SK-N-SH treated with all-trans-retinoic acid at 6 μM for 48 hours (cell line): ENCODE data around the gene EFNA1.

Experiments
- PPARA ChIP-seq: fragments of 250-450 bp; sonication (Bioruptor Pico); IDR thresholded peaks from 2 replicates; pipeline ENCODE4 v1.5.0; 2020; ENCODE audit warnings: mild to moderate bottlenecking, borderline replicate concordance
- RARB ChIP-seq: fragments of 250-450 bp; sonication (Bioruptor Pico); IDR thresholded peaks from 2 replicates; pipeline ENCODE4 v1.8.0; 2021; ENCODE audit warnings: mild to moderate bottlenecking, moderate library complexity
- TCF4 ChIP-seq: fragments of 250-450 bp; sonication (Bioruptor Pico); IDR thresholded peaks from 2 replicates; pipeline ENCODE4 v1.8.0; 2021; ENCODE audit warnings: mild to moderate bottlenecking, moderate library complexity, borderline replicate concordance
- TF ChIP-seq, protein P1 (sequence below): fragments of 250-450 bp; sonication (Bioruptor Pico); IDR thresholded peaks from 2 replicates; pipeline ENCODE4 v1.8.0; 2021; ENCODE audit warnings: low read depth, mild to moderate bottlenecking, moderate library complexity, borderline replicate concordance
- TF ChIP-seq, protein P2 (sequence below): fragments of 250-450 bp; sonication (Bioruptor Pico); IDR thresholded peaks from 2 replicates; pipeline ENCODE4 v1.5.0; 2020; ENCODE audit warnings: mild to moderate bottlenecking, moderate library complexity

DNA sequence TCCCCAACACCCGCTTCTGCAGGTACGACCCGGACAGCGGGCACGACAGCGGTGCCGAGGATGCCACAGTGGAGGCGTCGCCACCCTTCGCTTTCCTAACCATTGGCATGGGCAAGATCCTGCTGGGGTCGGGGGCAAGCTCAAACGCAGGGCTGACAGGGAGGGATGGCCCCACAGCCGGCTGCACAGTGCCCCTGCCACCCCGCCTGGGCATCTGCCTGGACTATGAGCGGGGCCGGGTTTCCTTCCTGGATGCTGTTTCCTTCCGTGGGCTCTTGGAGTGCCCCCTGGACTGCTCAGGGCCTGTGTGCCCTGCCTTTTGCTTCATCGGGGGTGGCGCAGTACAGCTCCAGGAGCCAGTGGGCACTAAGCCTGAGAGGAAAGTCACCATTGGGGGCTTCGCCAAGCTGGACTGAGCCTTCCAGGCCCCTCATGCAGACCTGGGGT is 56.1 kb downstream of the EFNA1 start:
- TF ChIP-seq PPARA (CRISPR knock-in tag) (no peak), RARB (no peak), TCF4 (no peak)
- TF ChIP-seq, protein P1, sequence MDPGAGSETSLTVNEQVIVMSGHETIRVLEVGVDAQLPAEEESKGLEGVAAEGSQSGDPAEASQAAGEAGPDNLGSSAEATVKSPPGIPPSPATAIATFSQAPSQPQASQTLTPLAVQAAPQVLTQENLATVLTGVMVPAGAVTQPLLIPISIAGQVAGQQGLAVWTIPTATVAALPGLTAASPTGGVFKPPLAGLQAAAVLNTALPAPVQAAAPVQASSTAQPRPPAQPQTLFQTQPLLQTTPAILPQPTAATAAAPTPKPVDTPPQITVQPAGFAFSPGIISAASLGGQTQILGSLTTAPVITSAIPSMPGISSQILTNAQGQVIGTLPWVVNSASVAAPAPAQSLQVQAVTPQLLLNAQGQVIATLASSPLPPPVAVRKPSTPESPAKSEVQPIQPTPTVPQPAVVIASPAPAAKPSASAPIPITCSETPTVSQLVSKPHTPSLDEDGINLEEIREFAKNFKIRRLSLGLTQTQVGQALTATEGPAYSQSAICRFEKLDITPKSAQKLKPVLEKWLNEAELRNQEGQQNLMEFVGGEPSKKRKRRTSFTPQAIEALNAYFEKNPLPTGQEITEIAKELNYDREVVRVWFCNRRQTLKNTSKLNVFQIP (CRISPR knock-in tag): no peak
- TF ChIP-seq, protein P2, sequence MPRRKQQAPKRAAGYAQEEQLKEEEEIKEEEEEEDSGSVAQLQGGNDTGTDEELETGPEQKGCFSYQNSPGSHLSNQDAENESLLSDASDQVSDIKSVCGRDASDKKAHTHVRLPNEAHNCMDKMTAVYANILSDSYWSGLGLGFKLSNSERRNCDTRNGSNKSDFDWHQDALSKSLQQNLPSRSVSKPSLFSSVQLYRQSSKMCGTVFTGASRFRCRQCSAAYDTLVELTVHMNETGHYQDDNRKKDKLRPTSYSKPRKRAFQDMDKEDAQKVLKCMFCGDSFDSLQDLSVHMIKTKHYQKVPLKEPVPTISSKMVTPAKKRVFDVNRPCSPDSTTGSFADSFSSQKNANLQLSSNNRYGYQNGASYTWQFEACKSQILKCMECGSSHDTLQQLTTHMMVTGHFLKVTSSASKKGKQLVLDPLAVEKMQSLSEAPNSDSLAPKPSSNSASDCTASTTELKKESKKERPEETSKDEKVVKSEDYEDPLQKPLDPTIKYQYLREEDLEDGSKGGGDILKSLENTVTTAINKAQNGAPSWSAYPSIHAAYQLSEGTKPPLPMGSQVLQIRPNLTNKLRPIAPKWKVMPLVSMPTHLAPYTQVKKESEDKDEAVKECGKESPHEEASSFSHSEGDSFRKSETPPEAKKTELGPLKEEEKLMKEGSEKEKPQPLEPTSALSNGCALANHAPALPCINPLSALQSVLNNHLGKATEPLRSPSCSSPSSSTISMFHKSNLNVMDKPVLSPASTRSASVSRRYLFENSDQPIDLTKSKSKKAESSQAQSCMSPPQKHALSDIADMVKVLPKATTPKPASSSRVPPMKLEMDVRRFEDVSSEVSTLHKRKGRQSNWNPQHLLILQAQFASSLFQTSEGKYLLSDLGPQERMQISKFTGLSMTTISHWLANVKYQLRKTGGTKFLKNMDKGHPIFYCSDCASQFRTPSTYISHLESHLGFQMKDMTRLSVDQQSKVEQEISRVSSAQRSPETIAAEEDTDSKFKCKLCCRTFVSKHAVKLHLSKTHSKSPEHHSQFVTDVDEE: no peak
